Activated CD4-positive, alpha-beta T cell treated with anti-CD3 and anti-CD28 coated beads, Interleukin-2, amount 50 U/mL, for 48 hours (primary cell): ENCODE measurements around the gene FNDC3B.

Source experiments
- DNase-seq, 2 experiments: peaks; one replicate each; pipeline ENCODE4 v3.0.0-alpha.2; 2020

Gene FNDC3B

DNA sequence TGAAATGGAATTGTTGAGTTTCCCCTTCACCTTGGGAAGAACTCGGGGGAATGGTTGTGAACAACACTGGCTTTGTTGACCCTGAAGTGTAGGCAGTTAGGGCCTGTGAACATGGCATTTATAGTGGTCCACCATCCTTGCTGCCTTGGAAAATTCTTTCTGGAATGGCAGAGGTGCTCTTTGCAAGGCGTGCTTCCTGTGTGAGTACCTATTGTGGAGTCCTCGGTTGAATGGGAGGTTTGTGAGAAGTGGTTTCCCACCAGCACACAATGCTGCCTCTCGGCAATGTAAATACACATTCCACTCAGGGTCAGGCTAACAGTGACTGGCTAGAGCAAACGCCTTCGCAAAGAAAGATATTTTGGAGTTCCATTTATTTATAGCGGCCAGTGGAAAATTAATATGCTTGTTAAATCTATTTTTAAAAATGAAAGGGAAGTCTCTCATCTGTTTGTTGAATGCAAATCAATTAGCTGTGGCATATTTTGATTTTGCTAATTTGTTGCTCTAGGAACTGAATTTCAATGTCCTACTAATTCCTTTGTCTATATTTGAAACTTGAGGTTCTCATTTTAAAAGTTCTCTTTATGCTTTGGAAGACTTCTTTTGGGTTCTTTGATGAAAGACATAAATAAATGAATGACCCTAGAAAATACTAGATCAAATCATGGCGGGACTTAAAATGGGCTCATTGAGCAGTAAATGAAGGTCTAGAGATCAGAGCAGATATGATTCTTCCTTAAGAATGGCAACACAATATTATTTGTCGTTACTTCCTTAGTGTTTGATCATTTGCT is 59.5 kb downstream of the FNDC3B start:
- DNase-seq: no peak

DNA sequence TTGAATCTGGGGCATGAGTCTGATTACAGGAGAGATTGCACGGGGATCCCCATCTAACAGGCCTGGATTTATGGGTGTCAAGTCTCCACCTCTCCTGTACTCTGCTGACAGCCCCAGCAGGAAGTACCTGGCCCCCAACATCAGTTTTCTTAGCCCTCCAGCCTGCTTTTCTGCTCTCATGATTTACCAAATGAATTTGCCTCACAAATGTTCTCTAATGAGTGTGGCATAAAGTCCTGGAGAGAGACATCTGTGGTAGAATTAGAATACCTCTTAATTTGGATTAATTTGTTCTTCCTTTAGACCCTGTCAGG is 60.1 kb downstream of the FNDC3B start:
- DNase-seq: no peak

- DNase-seq: no peak
These were observed 61.1 kb downstream of the FNDC3B start for GRCh38 chr3:172100482-172100881.

- DNase-seq: no peak
These were observed 61.7 kb downstream of the FNDC3B start for GRCh38 chr3:172101107-172101506.

- DNase-seq: peak; percentile 17 to 18
These were observed 62.9 kb downstream of the FNDC3B start for GRCh38 chr3:172102123-172102882.

GRCh38 chr3:172102883-172103310 is 63.5 kb downstream of the FNDC3B start:
- DNase-seq: no peak

DNA sequence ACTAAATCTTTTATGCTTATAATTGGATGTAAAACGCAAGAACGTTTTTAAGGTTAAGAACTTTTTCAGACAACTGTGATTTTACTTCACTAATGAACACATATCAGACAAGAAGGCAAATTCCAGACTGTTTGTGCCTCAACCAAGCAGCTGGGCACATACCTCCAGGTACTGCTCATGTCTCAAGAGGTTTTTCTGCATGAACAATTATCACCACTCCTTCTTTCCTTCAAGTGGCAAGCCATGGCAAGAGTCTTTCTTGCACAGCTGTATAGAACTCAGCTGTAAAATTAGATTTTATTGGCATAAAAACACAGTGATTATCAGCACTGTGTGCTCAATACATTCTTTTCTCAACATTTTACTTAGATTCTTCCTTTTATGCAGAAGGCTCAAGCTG is 64.3 kb downstream of the FNDC3B start:
- DNase-seq: no peak

- DNase-seq: no peak
These were observed 65.2 kb downstream of the FNDC3B start for GRCh38 chr3:172104471-172105072.

DNA sequence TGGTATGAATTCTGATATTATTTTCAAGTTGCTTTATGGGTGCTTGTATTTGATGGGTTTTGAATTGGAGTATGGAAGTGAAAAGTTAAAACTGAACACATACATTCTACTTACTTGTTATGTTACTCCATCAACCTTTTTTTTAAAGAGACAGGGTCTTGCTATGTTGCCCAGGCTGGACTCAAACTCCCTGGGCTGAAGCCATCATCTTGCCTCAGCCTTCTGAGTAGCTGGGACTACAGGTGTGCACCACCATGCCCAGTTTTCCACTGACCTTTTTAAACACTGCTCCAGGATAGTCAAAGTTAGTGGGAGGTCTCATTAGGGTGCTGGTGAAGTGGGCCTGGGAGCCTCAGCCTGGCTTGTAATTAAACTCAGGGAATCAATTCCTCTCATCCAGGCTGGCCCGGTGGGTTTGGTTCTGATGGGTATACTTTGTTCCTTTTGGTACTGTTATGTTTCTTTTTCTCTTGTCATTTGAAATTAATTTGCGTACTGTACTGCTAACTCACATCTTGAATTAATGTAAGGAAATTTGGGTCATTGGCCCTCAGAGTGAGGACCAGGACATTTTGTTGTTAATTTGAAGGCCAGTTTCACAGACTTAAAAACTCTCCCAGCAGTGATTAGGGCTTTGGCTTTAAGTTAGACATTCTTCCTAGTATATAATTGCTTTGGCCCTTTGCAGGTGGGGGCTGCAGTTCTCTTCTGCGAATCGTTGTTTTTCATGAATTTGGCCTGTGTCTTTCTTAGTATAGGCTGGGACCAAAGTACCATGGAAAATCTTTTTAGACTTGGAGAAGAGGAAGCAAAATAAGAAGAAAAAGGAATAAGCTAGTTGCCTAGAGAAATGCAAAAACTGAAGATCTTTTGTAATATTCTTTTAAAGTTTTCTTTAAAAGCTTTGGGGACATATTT is 66.9 kb downstream of the FNDC3B start:
- DNase-seq: no peak

- peak; percentile 44 to 55 for DNase-seq
These were observed 67.6 kb downstream of the FNDC3B start for GRCh38 chr3:172106989-172107388.

- DNase-seq: peak; percentile 42 to 64
These were observed 68.0 kb downstream of the FNDC3B start for GRCh38 chr3:172107403-172107802.

- DNase-seq: no peak
These were observed 70.9 kb downstream of the FNDC3B start for GRCh38 chr3:172110127-172110779.

DNA sequence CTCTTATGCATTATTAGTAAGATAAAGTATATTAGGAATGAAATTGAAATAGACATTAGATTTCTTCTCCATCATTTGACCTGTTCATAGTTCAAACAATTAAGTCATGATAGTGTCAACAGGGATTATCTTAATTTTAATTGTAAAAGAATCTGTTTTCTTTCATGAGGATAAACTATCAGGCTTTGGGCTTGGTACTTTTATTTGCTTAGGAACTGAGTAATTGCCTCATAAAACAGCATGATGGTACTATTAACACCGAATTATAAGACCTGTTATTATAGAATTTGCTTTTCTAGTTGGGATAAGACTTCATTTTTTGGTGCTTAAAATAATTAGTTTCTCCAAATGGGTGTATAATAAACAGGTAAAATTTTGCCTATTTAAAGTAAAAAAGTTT is 71.8 kb downstream of the FNDC3B start:
- DNase-seq: no peak

GRCh38 chr3:172112078-172112733 is 72.8 kb downstream of the FNDC3B start:
- DNase-seq: no peak

DNA sequence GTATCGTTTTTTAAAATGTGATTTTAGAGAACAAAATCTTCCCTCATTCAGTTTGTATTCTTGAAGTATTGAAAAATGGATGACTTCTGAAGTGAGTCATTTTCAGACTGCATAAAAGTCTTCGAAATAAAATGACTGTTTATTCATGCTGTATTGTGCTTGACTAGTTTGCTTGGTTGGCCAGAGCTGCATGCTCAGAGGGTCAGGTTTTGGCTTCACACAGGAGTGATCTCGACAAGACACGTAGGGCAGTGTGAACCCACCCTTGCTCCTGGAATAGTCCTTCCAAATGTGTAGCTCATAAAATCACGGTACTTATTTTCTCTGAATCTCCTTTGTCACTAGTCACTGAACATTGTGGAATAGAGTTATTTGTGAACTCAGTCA is 73.3 kb downstream of the FNDC3B start:
- no peak for DNase-seq

DNA sequence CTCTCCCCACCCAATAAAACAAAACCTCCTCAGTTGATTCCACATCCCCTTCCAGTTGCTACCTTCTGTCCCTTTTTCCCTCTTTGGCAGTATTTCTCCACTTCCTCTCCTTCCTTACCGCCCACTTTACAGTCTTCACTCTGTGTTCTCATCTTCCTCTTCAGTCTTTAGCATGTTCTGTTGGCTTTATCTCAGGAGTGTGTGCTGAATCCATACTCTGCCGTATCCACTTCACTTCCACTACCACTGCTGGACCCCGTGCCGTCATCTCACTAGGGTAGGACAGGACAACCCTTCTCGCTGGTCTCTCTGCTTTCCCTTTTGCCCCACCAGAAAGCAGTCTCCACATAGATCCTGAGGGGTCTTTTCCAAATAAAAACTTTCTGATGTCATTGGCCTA is 74.3 kb downstream of the FNDC3B start:
- no peak for DNase-seq

DNA sequence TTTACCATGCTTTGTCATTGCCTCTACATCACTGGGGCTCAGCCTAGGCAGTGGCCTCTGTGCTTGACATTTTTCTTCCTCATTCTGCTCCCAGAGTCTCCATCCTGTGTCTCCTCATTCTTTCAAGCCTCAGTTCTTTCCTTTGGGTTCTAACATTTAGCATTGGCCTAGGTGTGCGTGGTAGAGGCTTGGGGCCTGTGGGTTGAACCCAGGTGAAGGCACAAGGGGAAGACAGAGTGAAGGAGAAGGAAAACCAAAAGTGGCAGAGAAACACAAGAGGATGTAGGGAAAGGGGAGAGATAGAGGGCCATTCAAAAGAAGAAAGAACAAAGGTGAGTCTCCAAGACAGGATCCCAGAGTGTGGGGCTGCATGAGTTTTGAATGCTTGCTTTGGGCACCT is 75.7 kb downstream of the FNDC3B start:
- DNase-seq: no peak

DNA sequence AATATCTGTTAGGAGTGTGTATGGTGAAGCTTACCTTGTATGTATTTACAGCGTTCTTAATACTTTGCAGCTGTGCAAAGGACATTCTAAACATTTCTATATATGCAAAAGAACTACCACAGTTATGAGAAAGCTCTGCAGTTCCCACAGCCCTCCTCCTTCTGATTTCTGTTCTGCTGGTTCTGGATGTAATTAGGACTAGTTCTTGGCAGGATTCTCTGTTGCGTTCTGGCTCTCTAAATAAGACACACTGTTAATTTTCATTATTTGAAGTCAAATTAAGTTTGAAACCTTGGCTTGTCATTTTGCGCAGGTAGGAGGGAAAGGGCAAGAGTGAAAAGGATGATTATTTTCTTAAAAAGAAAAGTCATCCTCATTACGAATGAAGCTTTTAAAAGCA is 76.4 kb downstream of the FNDC3B start:
- no peak for DNase-seq

DNA sequence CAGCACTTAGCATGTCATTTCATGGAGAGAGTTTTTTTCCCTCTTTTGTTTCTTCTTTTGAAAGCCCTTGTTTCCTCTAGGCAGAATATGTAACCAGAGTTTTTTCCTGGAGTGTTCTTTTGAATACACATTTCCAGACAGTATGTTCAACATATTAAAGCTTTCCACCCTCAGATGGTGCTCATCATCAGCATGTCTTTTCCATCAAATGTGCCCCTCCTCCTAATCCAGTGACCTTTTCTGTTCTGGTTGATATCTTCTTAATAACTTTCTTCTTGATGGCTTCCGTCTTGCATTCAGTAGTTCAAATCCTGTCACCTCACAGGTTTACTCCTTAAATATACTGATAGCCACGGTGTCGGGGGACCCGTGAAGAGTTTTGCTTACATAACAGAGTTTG is 78.6 kb downstream of the FNDC3B start:
- no peak for DNase-seq

GRCh38 chr3:172119266-172119969 is 80.0 kb downstream of the FNDC3B start:
- DNase-seq: no peak

GRCh38 chr3:172120912-172121311 is 81.5 kb downstream of the FNDC3B start:
- DNase-seq: no peak
